B cell (primary cell): Measurements from ENCODE around the gene DNALI1.

Experiments used
- EZH2 ChIP-seq: IDR thresholded peaks from 2 replicates; pipeline ENCODE4 v1.6.1; 2012; ENCODE audit warnings: borderline replicate concordance, low read depth, mild to moderate bottlenecking, moderate library complexity, low read length; ENCODE audit not compliant: insufficient read depth, poor library complexity, severe bottlenecking
- TF ChIP-seq, protein P1 (sequence below): fragments of 200-600 bp; IDR thresholded peaks from one replicate; pipeline ENCODE4 v1.8.0; 2022; ENCODE audit warnings: antibody characterized with exemption, mild to moderate bottlenecking

- TF ChIP-seq EZH2: no peak
- TF ChIP-seq, protein P1, sequence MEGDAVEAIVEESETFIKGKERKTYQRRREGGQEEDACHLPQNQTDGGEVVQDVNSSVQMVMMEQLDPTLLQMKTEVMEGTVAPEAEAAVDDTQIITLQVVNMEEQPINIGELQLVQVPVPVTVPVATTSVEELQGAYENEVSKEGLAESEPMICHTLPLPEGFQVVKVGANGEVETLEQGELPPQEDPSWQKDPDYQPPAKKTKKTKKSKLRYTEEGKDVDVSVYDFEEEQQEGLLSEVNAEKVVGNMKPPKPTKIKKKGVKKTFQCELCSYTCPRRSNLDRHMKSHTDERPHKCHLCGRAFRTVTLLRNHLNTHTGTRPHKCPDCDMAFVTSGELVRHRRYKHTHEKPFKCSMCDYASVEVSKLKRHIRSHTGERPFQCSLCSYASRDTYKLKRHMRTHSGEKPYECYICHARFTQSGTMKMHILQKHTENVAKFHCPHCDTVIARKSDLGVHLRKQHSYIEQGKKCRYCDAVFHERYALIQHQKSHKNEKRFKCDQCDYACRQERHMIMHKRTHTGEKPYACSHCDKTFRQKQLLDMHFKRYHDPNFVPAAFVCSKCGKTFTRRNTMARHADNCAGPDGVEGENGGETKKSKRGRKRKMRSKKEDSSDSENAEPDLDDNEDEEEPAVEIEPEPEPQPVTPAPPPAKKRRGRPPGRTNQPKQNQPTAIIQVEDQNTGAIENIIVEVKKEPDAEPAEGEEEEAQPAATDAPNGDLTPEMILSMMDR: no peak
Measured at GRCh38 chr1:37556712-37557196, at the start of gene DNALI1.
